Erythroblast (primary cell): Measurements from ENCODE around the gene MFAP4.

ENCODE experiments used
- DNase-seq, 2 experiments: peaks; one replicate each; lab custom pipeline; 2025; lab: John Stamatoyannopoulos, UW
- GATA1 ChIP-seq: IDR thresholded peaks from 2 replicates; pipeline ENCODE4 v1.6.1; 2011; ENCODE audit warnings: low read depth, mild to moderate bottlenecking, control low read depth, low read length, moderate library complexity
- POLR2A ChIP-seq: IDR thresholded peaks from 2 replicates; pipeline ENCODE4 v1.6.1; 2011; ENCODE audit warnings: mild to moderate bottlenecking, low read length

The MFAP4 gene

DNA sequence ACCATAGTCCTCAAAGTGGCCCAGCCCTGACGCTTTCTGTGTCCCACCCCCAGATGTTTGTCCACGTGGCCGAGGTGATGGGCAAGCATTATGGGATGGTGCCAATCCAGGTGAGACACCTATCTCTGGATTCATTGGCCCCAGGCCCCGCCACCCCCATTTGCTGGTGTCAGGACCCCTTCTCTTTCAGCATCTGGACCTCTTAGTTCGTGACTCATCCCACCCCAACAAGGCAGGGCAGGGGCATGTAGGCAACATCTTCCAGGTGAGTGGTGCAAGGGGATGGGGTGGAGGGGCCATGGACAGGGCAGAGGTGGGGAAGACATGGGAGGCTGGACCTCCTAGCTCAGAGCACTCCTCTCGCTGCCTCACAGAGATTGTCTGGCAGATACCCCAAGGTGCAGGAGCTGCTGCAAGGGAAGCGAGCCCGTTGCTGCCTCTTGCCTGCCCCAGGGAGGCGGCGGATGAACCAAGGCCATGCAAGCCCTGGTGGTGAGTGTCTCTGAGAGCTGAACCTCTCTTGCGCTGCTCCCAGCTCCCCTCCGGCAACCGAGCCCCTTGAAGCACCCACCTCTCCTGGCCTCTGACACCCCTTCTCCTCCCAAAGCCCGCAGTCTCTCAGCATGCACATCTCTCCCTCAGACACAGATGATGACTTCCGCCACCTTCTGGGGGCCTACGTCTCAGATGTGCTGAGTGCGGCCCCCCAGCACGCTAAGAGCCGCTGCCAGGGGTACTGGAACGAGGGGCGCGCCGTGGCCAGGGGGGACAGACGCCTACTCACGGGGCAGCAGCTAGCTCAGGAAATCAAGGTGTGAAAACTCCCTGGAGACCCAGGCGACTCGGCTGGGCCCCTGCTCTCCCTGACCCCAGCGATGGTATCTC lies 27.6 kb upstream of the MFAP4 start:
- no peak for TF ChIP-seq GATA1
- TF ChIP-seq POLR2A: no peak
- no peak for DNase-seq

DNA sequence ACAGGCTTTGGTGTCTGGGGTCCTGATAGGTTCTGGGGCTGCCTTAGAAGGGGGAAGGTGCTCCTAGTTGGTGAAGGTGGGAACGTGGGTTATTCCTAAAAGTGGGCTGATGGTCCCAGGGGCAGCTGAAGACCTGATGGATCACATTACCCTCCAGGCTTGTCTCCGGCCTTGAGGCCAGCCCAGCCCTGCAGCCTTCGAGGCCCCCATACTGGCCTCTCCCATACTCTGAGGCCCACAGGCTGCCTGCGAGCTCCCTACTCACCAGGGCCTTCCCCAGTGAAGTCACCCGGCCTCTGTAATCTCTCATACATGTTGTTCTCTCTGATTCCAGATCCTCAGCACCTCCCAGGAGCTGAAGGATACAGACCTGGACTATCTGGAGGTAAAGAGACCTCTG lies 26.8 kb upstream of the MFAP4 start:
- no peak for DNase-seq

DNA sequence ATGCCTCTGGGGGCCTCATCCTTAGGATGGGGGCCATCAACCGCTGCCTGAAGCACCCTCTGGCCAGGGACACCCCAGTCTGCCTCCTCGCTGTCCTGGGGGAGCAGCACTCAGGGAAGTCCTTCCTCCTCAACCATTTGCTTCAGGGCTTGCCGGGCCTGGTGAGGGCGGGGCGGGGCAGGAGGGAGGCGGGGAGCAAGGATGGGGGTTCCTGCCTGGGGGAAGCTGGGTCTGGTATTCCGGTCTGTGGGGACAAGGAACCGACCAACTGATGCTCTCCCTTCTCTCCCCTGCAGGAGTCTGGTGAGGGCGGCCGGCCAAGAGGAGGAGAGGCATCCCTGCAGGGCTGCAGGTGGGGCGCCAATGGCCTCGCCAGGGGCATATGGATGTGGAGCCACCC lies 26.0 kb upstream of the MFAP4 start:
- DNase-seq: no peak
- TF ChIP-seq GATA1 (no peak), POLR2A (no peak)

More for the DNA sequence above, 26.8 kb upstream of the MFAP4 start:
- TF ChIP-seq GATA1 (no peak), POLR2A (no peak)

DNA sequence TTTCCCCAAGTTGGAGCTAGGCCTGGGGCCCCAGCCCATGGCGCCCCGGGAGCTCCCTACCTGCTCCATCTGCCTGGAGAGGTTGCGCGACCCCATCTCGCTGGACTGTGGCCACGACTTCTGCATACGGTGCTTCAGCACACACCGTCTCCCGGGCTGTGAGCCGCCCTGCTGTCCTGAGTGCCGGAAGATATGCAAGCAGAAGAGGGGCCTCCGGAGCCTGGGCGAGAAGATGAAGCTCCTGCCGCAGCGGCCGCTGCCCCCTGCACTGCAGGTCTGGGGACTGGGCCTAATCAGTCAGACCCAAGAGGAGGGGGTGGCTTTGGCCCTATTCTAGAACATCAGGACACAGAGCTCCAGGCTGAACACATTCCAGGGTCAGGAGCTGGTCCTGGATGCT lies 25.5 kb upstream of the MFAP4 start:
- TF ChIP-seq POLR2A (no peak), GATA1 (no peak)
- no peak for DNase-seq

DNA sequence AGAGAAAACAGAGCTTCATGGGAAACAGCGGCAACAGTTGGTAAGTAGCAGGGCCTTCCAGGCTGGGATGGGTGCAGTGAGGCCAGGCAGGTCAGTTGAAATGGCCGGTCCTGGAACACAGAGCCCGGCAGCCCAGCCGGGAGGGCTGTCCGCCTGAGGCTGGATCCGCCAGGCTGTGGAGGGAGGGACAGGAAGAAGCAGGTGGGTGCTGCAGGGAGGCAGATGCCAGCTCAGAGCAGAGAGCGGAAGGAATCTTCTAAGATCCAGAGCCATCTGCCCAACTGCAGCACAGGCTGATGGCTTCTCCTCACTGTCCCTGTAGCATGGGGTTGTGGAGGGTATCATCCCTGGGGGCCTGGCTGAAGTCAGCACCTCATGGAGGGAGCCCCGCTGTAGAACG lies 24.6 kb upstream of the MFAP4 start:
- no peak for DNase-seq

DNA sequence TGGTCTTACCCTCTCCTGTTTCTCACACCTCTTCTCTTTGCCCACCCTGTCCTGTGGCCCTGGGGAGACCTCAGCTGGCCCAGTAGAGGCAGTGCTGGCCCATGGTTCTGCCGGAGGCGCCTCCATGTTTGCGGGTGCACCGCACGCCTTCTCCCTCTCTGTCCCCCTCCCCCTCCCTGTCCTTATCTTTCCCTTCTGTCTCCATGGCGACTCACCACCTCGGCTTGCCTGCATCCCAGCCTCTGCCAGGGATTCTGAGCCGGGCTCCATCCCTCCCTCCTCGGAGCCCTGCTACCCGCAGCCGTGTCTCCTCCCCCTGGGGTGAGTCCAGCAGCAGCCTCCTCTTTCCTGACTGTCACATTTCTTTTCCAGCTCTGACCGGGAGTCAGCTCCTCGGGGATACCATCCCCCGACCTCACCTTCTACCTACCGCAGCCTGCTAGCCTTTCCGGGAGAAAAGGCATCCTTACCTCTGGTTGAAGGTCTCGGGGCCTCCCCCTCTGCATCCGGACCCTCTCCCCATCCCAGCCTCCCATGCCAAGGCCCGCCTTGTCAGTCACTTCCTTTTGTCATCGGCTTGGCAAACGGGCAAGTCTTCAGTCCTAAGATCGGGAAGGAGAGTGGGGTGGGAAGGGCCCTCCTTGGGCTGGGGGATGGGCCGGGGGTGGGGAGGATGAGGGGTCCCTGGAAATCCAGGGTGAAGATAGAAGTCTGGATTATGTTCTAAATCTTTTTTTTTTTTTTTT lies 24.1 kb upstream of the MFAP4 start, which contains the start of gene RNF112:
Gene RNF112, plus strand, starts transcription at position 358 of the 746 bp plus-strand sequence. Its CDS starts 177 bp downstream, at position 535.
- DNase-seq: no peak
- TF ChIP-seq GATA1 (no peak), POLR2A (no peak)

More for the DNA sequence above, 24.6 kb upstream of the MFAP4 start:
- TF ChIP-seq GATA1: no peak
- no peak for TF ChIP-seq POLR2A

- TF ChIP-seq POLR2A: no peak
- no peak for TF ChIP-seq GATA1
- no peak for DNase-seq
These were observed 23.1 kb upstream of the MFAP4 start for GRCh38 chr17:19410091-19410490.

- TF ChIP-seq GATA1 (no peak), POLR2A (no peak)
- DNase-seq: no peak
These were observed 22.5 kb upstream of the MFAP4 start for GRCh38 chr17:19409509-19409908.

DNA sequence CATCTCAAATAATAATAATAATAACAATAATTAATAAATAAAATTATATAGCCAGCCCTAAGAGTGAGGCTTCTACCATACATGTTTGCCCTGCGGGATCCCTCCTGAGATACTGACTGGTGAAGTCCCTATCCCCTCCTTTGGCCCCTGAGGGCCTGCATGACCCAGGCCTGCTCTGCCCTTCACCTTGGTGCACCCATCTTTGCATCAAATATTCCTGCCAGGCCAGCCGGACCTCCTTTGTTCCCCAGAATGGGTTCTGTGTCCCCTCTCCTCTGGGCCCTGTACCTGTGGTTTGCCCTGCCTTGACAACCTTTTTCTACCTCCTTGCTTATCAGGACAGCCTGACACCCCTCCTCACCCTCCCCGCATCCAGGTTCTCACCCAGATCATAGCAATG lies 22.1 kb upstream of the MFAP4 start:
- TF ChIP-seq GATA1 (no peak), POLR2A (no peak)
- no peak for DNase-seq

DNA sequence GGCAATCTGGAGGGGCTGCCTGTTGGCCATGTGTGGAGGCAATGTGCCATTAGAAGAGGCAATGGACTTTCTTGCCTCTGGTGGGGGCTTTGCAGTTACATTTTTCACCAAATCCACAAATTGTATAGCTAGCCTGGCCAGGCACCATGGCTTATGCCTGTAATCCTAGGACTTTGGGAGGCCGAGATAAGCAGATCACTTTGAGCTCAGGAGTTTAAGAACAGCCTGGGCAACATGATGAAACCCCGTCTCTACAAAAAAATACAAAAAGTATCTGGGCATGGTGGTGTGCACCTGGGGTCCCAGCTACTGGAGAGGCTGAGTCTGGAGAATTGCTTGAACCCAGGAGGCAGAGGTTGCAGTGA lies 21.3 kb upstream of the MFAP4 start:
- no peak for DNase-seq
- no peak for TF ChIP-seq POLR2A
- TF ChIP-seq GATA1: no peak

DNA sequence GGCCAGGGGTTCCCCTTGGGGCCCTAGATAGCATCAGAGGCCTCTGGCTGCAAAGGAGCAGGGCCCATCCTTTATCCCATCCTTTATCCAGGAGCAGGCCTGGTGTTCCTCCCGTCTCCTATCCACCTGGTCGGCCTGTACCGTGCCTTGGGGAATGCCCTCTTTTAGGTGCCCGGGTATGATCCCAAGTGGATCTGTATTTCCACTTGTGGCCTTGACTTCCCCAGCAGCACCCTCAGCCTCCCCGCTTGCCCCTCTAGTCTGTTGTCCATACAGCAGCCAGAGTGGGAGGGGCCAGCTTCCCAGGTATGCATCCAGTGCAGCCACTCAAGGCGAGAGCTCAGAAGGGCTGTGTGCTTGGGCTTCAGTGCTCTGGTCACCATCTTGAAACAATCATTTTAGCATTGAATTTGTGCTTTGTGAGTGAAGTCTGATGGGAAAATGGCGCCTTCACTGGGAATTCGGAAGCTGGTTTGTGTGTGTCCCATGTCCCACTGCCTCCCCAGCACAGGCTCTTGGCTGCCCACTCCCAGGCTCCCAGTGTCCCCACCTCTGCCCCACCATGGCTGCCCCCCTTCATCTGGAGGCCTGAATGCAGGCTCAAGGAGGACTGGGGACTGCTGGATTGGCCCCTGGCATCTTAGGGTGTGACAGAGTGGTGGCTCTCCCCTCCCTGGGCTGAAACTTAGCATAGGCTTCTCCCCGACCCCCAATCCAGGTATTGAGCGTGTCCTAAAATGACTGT lies 20.8 kb upstream of the MFAP4 start:
- DNase-seq: no peak
- TF ChIP-seq POLR2A (no peak), GATA1 (no peak)

- no peak for DNase-seq
- TF ChIP-seq GATA1 (no peak), POLR2A (no peak)
These were observed 18.1 kb upstream of the MFAP4 start for GRCh38 chr17:19405114-19405513.

- TF ChIP-seq POLR2A (no peak), GATA1 (no peak)
- DNase-seq: no peak
These were observed 17.3 kb upstream of the MFAP4 start for GRCh38 chr17:19404264-19404663.

DNA sequence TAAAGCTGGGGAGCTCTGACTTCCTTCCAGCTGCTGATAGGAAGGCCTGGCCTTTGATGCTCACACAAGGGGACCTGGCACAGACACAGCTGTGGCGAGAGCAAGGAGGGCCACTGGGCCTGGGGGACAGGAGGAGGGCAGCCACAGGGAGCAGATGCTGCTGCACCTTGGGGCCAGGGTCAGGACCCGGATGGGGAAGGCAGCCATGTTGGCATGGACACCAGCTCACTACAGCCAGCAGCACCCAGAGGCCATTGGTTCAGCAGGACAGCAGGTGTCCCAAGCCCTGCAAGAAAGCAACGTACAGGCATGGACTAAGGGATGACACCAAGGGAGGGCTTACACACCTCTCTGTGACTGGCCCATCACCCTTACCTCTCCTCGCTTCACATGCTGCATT lies 16.0 kb upstream of the MFAP4 start:
- TF ChIP-seq POLR2A (no peak), GATA1 (no peak)
- DNase-seq: no peak
